Activated T-helper 17 cell treated with anti-CD3 and anti-CD28 coated beads, Interleukin-2, amount 50 U/mL, for 72 hours (primary cell): ENCODE results near the gene ANO10. TPM values are rescaled to one million over a fixed set of nuclear protein-coding genes. Genes with fewer than 3 reads are reported as not detected.
"Not testable (repeated sequence)": the region's sequence is repeated elsewhere in the genome, so short reads cannot be mapped to it uniquely, and the experiment has no call there.

Experiments used
- ATAC-seq: fragments of 150-1000 bp; cut with Tn5 transposase; replicated peaks from 2 replicates; pipeline ENCODE4 v1.10.0; 2021; ENCODE audit warnings: mild to moderate bottlenecking, moderate library complexity
- H3K27ac Mint-ChIP-seq: one replicate; pipeline ENCODE4 v1.8.0; 2022; ENCODE audit warnings: mixed read lengths
- H3K27me3 Mint-ChIP-seq: one replicate; pipeline ENCODE4 v1.8.0; 2022; ENCODE audit warnings: mixed read lengths
- H3K36me3 Mint-ChIP-seq: one replicate; pipeline ENCODE4 v1.8.0; 2022; ENCODE audit warnings: low read depth, mild to moderate bottlenecking, mixed read lengths
- H3K4me1 Mint-ChIP-seq: one replicate; pipeline ENCODE4 v1.8.0; 2022; ENCODE audit warnings: mixed read lengths
- H3K4me3 Mint-ChIP-seq: one replicate; pipeline ENCODE4 v1.8.0; 2022; ENCODE audit warnings: mild to moderate bottlenecking, mixed read lengths
- H3K9me3 Mint-ChIP-seq: one replicate; pipeline ENCODE4 v1.8.0; 2022; ENCODE audit warnings: mixed read lengths
- total RNA-seq, 2 donors: library from RNA; stranded (reverse); gene quantifications; one replicate each; pipeline ENCODE4 v1.2.3, GENCODE V29; 2022

ANO10 gene
- total RNA-seq, 2 donors from 2014 or later: 6.4 to 10.6 TPM

DNA sequence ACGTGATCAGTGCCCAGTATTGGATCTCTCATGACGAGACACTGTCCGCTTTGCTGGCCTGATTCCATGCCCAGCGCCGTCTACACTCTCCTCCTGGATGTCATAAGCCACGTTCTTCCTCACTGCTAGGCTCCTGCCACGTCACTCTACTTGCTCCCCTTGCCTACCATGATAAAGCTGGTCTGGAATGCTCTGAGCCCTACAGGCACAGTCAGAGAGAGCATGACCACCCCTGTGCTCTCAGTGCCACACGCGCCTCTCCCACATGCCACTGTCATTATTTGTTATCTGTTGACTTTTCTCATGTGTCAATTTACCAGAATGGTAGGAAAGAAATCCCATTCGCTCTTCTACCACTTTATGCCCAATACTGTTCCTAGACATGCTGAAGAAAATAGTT, 148.6 kb downstream of the ANO10 start:
- Mint-ChIP-seq H3K4me3 (no peak overlapping the region), H3K27me3 (no peaks in the 10 kb centered on the region), H3K27ac (no peak overlapping the region), H3K4me1 (peaks cover 20% of the 10 kb centered on the region), H3K9me3 (no peaks in the 10 kb centered on the region), H3K36me3 (no peaks in the 10 kb centered on the region)
- ATAC-seq: no peak

DNA sequence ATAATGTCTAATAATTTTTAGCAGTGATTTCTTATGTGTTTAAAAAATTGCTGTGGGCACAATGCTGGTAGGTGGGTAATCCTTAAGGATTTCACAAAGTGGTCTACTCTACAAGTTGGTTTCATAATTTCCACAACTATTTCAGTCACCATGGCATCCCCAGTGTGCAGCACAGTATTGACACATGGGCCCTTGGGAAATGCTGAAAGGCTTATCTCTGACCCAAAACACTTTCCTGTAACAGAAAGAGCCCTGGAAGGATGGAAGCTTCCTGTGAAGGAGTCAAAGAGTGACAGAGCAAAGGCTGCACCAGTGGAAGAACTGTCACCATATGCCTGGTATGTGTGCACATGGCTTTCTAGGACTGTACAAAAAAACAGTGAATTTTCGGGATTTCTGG, 153.7 kb downstream of the ANO10 start:
- Mint-ChIP-seq H3K4me1 (no peaks in the 10 kb centered on the region), H3K9me3 (no peaks in the 10 kb centered on the region), H3K4me3 (no peak overlapping the region), H3K36me3 (no peaks in the 10 kb centered on the region), H3K27ac (no peak overlapping the region), H3K27me3 (no peaks in the 10 kb centered on the region)
- ATAC-seq: no peak

DNA sequence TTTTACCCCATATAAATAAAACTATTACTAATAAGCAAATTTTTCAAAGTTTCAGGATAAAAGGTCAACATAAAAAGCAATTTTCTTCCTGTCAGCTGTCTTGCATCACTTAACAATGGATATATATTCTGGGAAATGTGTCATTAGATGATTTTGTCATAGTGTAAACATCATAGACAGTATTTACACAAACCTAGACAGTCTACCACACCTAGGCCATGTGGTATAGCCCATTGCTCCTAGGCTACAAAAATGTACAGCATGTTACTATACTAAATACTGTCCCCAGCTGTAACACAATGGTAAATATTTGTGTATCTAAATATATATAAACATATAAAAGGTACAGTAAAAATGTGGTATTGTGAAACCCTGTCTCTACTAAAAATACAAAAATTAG, 156.7 kb downstream of the ANO10 start:
- H3K9me3 Mint-ChIP-seq: no peaks in the 10 kb centered on the region
- no peaks in the 10 kb centered on the region for H3K27me3 Mint-ChIP-seq
- no peak overlapping the region for H3K27ac Mint-ChIP-seq
- H3K4me3 Mint-ChIP-seq: no peak overlapping the region
- no peak for ATAC-seq
- H3K36me3 Mint-ChIP-seq: no peaks in the 10 kb centered on the region
- no peaks in the 10 kb centered on the region for H3K4me1 Mint-ChIP-seq

DNA sequence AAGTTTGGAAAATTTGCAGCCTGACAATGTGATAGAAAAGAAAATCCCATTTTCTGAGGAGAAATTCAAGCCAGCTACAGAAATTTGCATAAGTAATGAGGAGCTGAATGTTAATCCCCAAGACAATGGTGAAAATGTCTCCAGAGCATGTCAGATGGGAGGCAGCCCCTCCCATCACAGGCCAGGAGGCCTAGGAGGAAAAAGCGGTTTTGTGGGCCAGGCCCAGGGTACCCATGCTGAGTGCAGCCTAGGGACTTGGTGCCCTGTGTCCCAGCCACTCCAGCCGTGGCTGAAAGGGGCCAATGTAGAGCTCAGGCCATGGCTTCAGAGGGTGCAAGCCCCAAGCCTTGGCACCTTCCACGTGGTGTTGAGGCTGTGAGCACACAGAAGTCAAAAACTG, 159.2 kb downstream of the ANO10 start:
- not testable (repeated sequence) for H3K36me3 Mint-ChIP-seq, H3K27ac Mint-ChIP-seq, H3K4me3 Mint-ChIP-seq, ATAC-seq, H3K27me3 Mint-ChIP-seq, H3K4me1 Mint-ChIP-seq, H3K9me3 Mint-ChIP-seq

DNA sequence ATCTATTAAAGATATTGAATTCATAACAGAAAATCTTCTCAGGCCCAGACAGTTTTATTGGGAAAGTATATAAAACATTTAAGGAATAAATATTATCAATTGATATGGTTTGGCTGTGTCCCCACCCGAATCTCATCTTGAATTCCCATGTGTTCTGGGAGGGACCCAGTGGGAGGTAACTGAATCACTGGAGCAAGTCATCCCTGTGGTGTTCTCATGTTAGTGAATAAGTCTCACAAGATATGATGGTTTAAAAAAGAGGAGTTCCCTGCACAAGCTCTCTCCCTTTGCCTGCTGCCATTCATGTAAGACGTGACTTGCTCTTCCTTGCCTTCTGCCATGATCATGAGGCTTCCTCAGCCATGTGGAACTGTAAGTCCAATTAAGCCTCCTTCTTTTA, 160.5 kb downstream of the ANO10 start:
- Mint-ChIP-seq H3K27ac (no peak overlapping the region), H3K27me3 (no peaks in the 10 kb centered on the region), H3K9me3 (no peaks in the 10 kb centered on the region), H3K4me1 (peaks cover 5% of the 10 kb centered on the region), H3K4me3 (no peak overlapping the region), H3K36me3 (no peaks in the 10 kb centered on the region)
- no peak for ATAC-seq

DNA sequence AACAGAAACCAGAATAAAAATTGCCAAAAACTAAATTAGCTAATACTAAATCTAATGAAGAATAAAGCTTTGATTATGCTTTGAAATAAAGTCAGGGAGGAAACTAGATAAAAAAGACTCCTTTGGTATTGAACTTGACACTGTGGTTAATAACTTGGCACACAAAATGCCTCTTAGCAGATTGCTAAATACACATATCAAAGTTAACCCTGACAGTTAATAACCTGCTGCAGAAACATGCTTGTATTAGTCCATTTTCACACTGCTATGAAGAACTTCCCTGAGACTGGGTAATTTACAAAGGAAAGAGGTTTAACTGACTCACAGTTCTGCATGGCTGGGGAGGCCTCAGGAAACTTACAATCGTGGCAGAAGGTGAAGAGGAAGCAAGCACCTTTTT, 164.8 kb downstream of the ANO10 start:
- not testable (repeated sequence) for ATAC-seq, H3K27me3 Mint-ChIP-seq, H3K4me3 Mint-ChIP-seq, H3K36me3 Mint-ChIP-seq, H3K4me1 Mint-ChIP-seq, H3K9me3 Mint-ChIP-seq, H3K27ac Mint-ChIP-seq

DNA sequence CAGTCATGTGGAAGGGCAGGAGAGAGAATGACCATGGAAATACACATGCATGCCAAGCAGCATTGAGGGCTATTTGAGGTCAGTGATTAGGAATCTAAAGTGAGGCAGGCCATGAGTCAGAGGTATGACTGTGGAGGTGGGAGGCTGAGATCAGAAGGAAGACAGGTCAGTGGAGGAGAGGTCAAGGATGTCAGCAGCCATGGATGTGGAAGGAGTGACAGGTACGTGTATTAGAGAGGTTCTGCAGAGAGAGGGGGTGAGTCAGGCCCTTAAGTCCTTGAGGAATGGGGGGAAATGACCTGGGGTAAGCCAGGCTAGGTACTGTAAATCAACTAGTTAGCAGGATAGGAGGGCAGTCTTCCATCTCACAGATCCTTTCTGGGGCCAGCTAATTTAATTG, 166.6 kb downstream of the ANO10 start:
- H3K4me3 Mint-ChIP-seq: no peak overlapping the region
- peaks cover 5% of the 10 kb centered on the region for H3K4me1 Mint-ChIP-seq
- H3K27me3 Mint-ChIP-seq: no peaks in the 10 kb centered on the region
- H3K36me3 Mint-ChIP-seq: no peaks in the 10 kb centered on the region
- ATAC-seq: peak; percentile 67
- H3K9me3 Mint-ChIP-seq: no peaks in the 10 kb centered on the region
- H3K27ac Mint-ChIP-seq: no peak overlapping the region

DNA sequence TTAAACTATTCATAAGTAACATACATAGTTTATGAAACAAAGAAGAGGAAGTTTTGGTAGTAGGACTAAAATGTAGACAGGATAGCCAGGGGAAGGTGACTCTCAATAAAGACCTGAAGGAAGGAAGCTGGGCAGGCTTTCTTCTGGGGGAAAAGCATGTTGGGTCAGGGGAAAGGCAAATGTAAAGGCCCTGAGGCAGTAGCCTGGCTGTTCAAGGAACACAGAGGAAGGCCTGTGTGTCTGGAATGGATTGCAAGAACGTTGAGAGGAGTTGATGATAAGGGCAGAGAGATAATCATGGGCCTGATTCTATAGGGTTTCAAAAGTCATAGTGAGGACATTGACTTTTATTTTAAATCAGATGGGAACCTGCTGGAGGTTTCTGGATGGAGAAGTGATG, 167.8 kb downstream of the ANO10 start:
- Mint-ChIP-seq H3K9me3 (no peaks in the 10 kb centered on the region), H3K4me3 (no peak overlapping the region), H3K27me3 (no peaks in the 10 kb centered on the region), H3K36me3 (no peaks in the 10 kb centered on the region), H3K27ac (no peak overlapping the region), H3K4me1 (peaks cover 5% of the 10 kb centered on the region)
- ATAC-seq: no peak

DNA sequence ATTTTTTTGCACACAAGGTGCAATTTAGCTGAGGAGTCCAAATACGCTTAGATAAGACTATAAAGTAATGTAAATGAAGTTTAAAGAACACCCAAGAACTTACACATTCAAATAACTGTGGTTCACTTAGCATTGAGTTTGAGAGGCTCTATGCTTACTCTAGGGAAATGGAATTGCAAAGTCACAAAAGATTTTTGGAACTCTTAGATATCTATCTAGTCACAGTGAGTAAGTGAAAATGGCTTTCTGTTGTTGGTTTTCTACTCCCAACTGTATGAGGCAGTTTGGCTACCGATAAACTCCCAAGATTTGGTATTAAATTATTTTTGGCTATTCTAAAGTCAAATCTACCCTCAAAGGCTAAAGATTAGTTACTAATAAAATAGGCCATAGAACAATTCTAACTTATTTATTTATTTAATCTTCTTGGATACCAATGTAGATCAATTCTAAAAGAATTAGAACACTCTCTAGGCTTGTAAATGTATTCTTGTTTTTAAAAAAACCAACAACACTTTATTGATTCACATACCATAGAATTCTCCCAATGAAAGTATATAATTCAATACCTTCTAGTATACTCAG, 170.0 kb downstream of the ANO10 start:
- Mint-ChIP-seq H3K9me3 (no peaks in the 10 kb centered on the region), H3K36me3 (no peaks in the 10 kb centered on the region), H3K27ac (no peak overlapping the region), H3K27me3 (no peaks in the 10 kb centered on the region), H3K4me1 (peaks cover 4% of the 10 kb centered on the region), H3K4me3 (no peak overlapping the region)
- ATAC-seq: no peak

DNA sequence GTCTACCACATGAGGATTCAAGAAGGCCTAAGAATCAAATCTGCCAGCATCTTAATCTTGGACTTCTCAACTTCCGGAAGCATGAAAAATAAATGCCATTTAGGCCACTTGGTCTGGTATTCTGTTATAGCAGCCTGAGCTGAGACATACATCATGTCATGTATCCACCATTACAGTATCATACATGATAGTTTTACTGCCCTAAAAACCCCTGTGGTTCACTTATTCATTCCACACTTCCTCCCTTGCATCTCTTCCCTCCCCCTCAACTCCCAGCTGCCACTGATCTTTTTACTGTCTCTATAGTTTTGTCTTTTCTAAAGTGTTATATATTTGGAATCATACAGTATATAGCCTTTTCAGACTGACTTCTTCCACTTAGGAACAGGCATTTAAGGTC, 173.7 kb downstream of the ANO10 start:
- no peak overlapping the region for H3K4me3 Mint-ChIP-seq
- H3K9me3 Mint-ChIP-seq: no peaks in the 10 kb centered on the region
- H3K4me1 Mint-ChIP-seq: peaks cover 4% of the 10 kb centered on the region
- peak; percentile 89 for ATAC-seq
- H3K36me3 Mint-ChIP-seq: no peaks in the 10 kb centered on the region
- H3K27ac Mint-ChIP-seq: no peak overlapping the region
- no peaks in the 10 kb centered on the region for H3K27me3 Mint-ChIP-seq

DNA sequence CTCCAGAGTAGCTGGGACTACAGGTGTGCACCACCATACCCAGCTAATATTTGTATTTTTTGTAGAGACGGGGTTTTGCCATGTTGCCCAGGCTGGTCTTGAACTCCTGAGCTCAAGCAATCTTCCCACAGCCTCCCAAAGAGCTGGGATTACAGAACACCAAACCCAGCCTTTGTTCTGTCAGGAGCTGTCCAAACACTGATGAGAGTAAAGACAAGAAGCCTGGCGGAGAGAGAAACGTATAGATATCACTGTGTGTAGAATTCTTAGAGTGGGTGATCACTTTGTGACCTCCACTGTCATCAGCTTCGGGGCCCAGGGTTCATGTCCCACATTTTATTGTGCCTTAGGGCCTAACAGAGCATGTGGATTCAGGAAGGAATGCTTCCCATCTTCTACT, 176.0 kb downstream of the ANO10 start:
- H3K4me3 Mint-ChIP-seq: no peak overlapping the region

DNA sequence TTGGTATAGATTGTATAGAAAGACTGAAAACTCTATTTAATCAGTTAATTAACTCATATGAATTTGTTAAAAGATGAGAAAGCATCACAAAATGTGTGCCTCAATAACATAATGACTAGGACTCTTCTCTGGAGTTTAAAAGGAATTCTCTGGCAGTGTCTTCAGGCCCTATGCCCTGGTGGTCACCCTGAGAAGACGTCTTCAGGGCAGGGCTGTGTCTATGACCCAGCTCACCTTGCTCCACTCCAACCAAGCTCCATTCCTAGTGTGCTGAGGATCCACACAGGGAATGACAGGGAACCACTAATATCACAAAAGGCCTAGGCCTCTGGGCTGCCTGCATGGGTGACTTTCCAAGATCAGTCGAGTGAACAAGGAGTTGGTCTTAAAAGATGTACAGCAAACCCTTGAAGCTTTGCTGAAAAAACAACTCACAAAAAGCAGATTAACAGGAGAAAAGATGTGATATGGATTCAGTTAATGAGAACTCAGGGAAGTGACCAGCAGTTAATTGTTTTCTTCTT, 178.9 kb downstream of the ANO10 start:
- Mint-ChIP-seq H3K4me1 (peaks cover under 1% of the 10 kb centered on the region), H3K4me3 (no peak overlapping the region)

More for the DNA sequence above, 176.0 kb downstream of the ANO10 start:
- ATAC-seq: no peak
- H3K36me3 Mint-ChIP-seq: no peaks in the 10 kb centered on the region
- no peaks in the 10 kb centered on the region for H3K27me3 Mint-ChIP-seq
- H3K27ac Mint-ChIP-seq: no peak overlapping the region
- H3K9me3 Mint-ChIP-seq: no peaks in the 10 kb centered on the region
- H3K4me1 Mint-ChIP-seq: peaks cover 4% of the 10 kb centered on the region

DNA sequence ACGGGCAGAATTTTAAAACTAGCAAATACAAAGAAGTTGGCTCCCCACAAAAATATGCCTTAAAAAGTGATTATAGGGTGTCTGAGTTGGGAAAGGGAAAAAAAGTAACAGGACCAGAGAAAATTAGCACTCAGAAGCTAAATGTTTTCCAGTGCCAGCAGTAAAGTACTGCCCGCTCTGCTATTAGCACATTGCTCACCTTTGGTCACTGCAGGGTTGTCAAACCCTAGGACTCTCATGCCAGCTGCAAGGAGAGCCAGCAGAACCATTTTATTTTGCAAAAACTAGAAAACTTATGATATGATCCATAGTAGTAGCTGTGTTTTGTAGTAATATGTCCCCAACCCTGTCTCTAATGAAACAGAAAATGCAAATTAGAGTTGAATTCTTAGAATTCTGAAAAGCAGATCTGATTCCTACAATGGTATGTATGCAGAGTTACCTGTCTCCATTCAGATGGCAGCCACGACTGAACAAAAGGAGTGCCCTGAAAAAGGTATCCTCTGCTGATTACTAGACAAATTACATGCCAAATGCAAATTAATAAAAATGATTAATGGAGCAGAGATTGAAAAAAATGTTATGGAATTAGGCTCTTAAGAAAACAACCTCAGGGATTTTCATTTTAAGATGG, 185.2 kb downstream of the ANO10 start:
- no peaks in the 10 kb centered on the region for H3K4me1 Mint-ChIP-seq
- peaks cover 7% of the 10 kb centered on the region for H3K9me3 Mint-ChIP-seq
- H3K27me3 Mint-ChIP-seq: no peaks in the 10 kb centered on the region
- no peak overlapping the region for H3K4me3 Mint-ChIP-seq
- H3K36me3 Mint-ChIP-seq: no peaks in the 10 kb centered on the region
- ATAC-seq: no peak
- H3K27ac Mint-ChIP-seq: no peak overlapping the region

More for the DNA sequence above, 178.9 kb downstream of the ANO10 start:
- ATAC-seq: no peak
- H3K27me3 Mint-ChIP-seq: no peaks in the 10 kb centered on the region
- no peaks in the 10 kb centered on the region for H3K36me3 Mint-ChIP-seq
- H3K9me3 Mint-ChIP-seq: peaks cover 7% of the 10 kb centered on the region
- H3K27ac Mint-ChIP-seq: no peak overlapping the region

DNA sequence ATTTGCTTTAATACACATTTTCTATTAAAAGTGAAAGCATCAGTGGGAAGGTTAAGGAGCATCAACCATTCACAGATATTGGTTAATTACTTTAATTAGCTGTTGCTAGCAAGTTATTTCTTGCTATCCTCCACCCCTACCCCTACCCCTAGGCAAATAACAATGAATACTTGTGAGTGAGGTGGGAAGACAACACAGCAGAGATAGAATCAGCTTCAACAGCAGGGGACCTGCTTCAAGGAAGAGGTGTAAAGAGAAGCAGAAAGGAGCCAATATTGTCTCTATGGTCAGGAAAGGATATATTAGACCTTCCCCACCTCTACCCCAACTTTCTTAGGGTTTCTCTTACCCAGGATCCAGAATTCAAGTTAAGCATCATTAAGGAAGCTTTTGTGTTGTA, 186.1 kb downstream of the ANO10 start:
- Mint-ChIP-seq H3K9me3 (peaks cover 7% of the 10 kb centered on the region), H3K4me1 (no peaks in the 10 kb centered on the region), H3K27me3 (no peaks in the 10 kb centered on the region), H3K27ac (no peak overlapping the region), H3K4me3 (no peak overlapping the region), H3K36me3 (no peaks in the 10 kb centered on the region)
- no peak for ATAC-seq

DNA sequence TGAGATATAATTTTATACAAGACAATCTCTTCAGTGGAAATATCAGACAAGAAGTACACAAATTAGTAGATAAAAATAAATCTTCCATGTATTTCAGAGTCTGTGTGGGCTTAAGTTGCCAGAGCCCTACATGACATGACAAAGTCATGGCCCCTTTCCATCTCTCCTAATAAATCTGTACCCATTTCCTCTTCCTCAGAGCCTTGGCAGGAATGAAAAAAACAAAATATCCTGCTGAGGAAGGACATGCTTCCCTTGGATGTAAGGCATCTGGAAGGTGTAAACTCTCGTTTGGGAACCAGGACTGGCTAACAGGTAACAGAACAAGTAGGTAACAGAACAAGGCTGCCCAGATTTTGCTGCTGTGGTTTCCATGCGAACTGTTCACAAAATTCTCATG, 187.4 kb downstream of the ANO10 start:
- H3K4me1 Mint-ChIP-seq: no peaks in the 10 kb centered on the region
- no peak for ATAC-seq
- H3K27ac Mint-ChIP-seq: no peak overlapping the region
- H3K4me3 Mint-ChIP-seq: no peak overlapping the region
- H3K9me3 Mint-ChIP-seq: peaks cover 7% of the 10 kb centered on the region
- no peaks in the 10 kb centered on the region for H3K27me3 Mint-ChIP-seq
- no peaks in the 10 kb centered on the region for H3K36me3 Mint-ChIP-seq
